K562 treated with DMSO at 1 percent for 24 hours (cell line): Measurements from ENCODE around the gene DDIAS. TPM values are rescaled to one million over a fixed set of nuclear protein-coding genes. Genes with fewer than 3 reads are reported as not detected.

Experiments used
- total RNA-seq: library from RNA; unstranded; fragments of 300-600 nt; gene quantifications from 2 replicates; pipeline ENCODE4 v1.2.3, GENCODE V29; 2022; ENCODE audit warnings: low read depth; ENCODE audit not compliant: insufficient read depth

The DDIAS gene, protein sequence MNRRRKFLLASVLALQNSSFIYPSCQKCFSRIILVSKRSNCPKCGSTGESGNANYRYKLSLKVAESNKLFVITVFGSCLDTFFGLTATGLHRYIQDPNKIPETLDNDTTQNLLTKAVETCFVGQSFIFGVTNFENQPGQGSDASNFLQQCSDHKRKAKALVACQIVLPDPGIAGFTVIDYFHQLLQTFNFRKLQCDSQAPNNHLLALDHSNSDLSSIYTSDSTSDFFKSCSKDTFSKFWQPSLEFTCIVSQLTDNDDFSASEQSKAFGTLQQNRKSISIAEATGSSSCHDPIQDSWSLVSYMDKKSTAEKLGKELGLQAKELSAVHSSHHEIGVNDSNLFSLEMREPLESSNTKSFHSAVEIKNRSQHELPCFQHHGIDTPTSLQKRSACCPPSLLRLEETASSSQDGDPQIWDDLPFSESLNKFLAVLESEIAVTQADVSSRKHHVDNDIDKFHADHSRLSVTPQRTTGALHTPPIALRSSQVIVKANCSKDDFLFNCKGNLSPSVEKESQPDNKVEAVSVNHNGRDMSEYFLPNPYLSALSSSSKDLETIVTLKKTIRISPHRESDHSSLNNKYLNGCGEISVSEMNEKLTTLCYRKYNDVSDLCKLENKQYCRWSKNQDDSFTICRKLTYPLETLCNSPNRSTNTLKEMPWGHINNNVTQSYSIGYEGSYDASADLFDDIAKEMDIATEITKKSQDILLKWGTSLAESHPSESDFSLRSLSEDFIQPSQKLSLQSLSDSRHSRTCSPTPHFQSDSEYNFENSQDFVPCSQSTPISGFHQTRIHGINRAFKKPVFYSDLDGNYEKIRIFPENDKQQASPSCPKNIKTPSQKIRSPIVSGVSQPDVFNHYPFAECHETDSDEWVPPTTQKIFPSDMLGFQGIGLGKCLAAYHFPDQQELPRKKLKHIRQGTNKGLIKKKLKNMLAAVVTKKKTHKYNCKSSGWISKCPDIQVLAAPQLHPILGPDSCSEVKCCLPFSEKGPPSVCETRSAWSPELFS
- 8.1 and 16.3 TPM in 2 replicates for total RNA-seq

DNA sequence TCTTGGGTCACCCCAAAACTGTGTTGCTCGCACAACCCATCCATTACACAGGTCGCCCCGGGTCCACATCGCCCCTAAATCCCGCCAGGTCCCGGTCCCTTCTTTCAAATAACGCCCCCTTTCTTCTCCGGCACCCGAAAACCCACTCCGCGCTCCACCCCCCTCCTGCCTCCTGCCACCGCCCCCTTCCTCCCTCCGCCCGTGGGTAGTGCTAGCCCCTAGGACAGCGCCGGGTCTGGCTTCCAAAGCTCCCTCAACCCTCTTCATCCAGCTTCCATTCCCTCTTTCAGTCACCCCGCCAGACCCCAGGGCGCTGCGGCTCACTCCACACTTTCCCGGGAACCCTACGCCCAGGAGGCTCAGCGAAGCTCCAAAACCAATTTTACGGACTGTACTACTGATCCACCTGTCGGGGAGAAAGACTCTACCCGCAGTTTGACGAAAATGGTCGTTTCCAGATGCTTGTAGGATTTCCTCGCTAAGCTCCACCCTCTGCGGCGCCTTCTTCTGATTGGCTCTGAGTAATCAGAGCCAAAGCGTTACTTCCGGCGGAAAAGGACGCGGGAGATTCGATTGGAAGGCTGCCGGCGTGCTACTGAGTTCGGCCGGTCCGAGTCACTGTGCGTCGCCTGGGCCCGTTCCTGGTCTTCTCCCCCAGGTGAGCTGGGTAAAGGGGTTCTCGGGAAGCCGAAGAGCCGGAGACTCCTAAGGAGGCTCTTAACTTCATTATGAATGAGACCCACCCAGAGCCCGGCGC, at the start of gene DDIAS:
Gene DDIAS, plus strand, starts transcription at position 572 of the 757 bp plus-strand sequence. CDS start 13,003 bp downstream, outside the sequence.

DNA sequence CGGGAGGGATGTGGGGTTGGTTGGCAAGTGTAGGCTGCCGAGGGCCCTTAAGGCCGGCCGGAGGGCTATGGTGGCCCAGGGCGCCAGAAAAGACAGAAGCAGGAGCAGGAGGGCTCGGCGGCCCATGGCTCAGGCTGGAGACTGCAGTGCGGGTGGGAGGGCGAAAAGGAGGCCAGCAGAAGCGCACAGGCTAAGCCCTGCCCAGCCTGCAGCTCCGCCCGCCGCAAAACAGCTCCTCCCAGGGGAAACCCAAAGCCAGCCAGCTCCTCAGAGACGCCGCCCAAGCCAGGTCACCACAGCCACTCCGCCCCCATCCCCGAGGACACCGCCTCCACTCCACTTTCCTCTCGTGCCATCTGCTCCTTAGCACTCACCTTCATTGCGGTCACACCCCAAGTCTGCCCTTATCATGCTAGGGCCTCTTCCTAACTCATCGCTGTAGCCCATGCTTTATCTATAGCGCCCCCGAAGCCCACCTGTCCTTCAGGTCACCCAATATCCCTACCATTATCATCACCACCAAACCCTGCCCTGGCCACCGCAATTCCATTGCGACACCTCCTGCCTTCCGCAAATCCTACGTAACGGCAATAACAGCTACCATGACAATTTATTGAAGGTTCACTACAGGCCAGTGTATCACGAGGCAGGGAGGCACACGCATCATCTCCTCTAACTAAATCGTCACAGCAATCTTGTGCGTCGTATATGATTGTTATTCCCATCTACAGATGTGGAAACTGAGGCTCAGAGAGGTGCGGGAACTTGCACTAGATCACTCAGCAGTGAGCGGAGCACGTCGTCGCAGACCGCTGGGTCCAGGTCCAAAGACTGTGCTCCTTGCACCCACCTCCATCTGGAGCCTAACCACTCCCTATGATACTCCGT, 1.0 kb upstream of the DDIAS start, which contains the start of gene PRCP:
Gene PRCP, minus strand, starts transcription at position 154 of the 888 bp plus-strand sequence. Its CDS starts 28 bp downstream, at position 126.

Other genes with a start within 250 kb of the DDIAS start
- 0.29 and 0.31 TPM in 2 replicates for gene FAM181B, start 167.9 kb upstream of the DDIAS start, total RNA-seq
- 27.9 and 30.0 TPM in 2 replicates for gene PRCP, start 1.3 kb upstream of the DDIAS start, total RNA-seq
- 1.5 and 2.6 TPM in 2 replicates for gene RAB30, start 170.2 kb downstream of the DDIAS start, total RNA-seq